Type B pancreatic cell (in vitro differentiated cells): Measurements from ENCODE around the gene NAV2. TPM values are rescaled to one million over a fixed set of nuclear protein-coding genes. Genes with fewer than 3 reads are reported as not detected.
"Not testable (repeated sequence)": the region's sequence is repeated elsewhere in the genome, so short reads cannot be mapped to it uniquely, and the experiment has no call there.

Experiments used
- DNase-seq: peaks from one replicate; pipeline ENCODE4 v3.0.0; 2021; ENCODE audit warnings: mixed read lengths; ENCODE audit not compliant: unreplicated experiment; ENCODE audit errors: extremely low spot score
- H3K27ac Mint-ChIP-seq: 2 replicates; pipeline ENCODE4 v1.8.0; 2021; ENCODE audit warnings: mild to moderate bottlenecking, mixed read lengths
- H3K27me3 Mint-ChIP-seq: 2 replicates; pipeline ENCODE4 v1.8.0; 2021; ENCODE audit warnings: mixed read lengths
- H3K36me3 Mint-ChIP-seq: 2 replicates; pipeline ENCODE4 v1.8.0; 2021; ENCODE audit warnings: mixed read lengths
- H3K4me1 Mint-ChIP-seq: one replicate; pipeline ENCODE4 v1.8.0; 2021; ENCODE audit warnings: mixed read lengths; ENCODE audit not compliant: unreplicated experiment
- H3K4me3 Mint-ChIP-seq: 2 replicates; pipeline ENCODE4 v1.8.0; 2021; ENCODE audit warnings: mild to moderate bottlenecking, mixed read lengths
- H3K9me3 Mint-ChIP-seq: 2 replicates; pipeline ENCODE4 v1.8.0; 2021; ENCODE audit warnings: mixed read lengths
- CTCF ChIP-seq: fragments of 200-600 bp; sonication (generic); conservative IDR thresholded peaks from 2 replicates; pipeline ENCODE4 v1.5.0; 2021; ENCODE audit warnings: antibody characterized with exemption, mild to moderate bottlenecking
- total RNA-seq: library from RNA; stranded (reverse); gene quantifications from 2 replicates; pipeline ENCODE4 v1.2.1, GENCODE V29; 2021; ENCODE audit warnings: low replicate concordance

The NAV2 gene
- total RNA-seq, 1 donor from 2014 or later: 54.2 TPM

- Mint-ChIP-seq H3K9me3 (no peaks in the 10 kb centered on the region), H3K27me3 (no peaks in the 10 kb centered on the region), H3K4me1 (peaks cover 5% of the 10 kb centered on the region), H3K4me3 (no peak overlapping the region), H3K36me3 (peaks cover 57% of the 10 kb centered on the region), H3K27ac (no peak overlapping the region)
- no peak for DNase-seq
- TF ChIP-seq CTCF: no peak
These were observed 367.5 kb downstream of the NAV2 start for GRCh38 chr11:20080032-20080685.

GRCh38 chr11:20081336-20081735, 368.7 kb downstream of the NAV2 start:
- no peak for DNase-seq
- Mint-ChIP-seq H3K27me3 (no peaks in the 10 kb centered on the region), H3K36me3 (peaks cover 57% of the 10 kb centered on the region), H3K4me1 (no peaks in the 10 kb centered on the region), H3K9me3 (no peaks in the 10 kb centered on the region), H3K4me3 (no peak overlapping the region), H3K27ac (no peak overlapping the region)
- TF ChIP-seq CTCF: no peak

- not testable (repeated sequence) for H3K27ac Mint-ChIP-seq, H3K9me3 Mint-ChIP-seq, DNase-seq, H3K27me3 Mint-ChIP-seq, H3K4me3 Mint-ChIP-seq, H3K4me1 Mint-ChIP-seq
- H3K36me3 Mint-ChIP-seq: peaks cover 68% of the 10 kb centered on the region
These were observed 371.2 kb downstream of the NAV2 start for GRCh38 chr11:20083877-20084276.

GRCh38 chr11:20084921-20085814, 372.5 kb downstream of the NAV2 start:
- H3K4me1 Mint-ChIP-seq: peaks cover 18% of the 10 kb centered on the region
- no peak for TF ChIP-seq CTCF
- H3K4me3 Mint-ChIP-seq: no peak overlapping the region
- peaks cover 68% of the 10 kb centered on the region for H3K36me3 Mint-ChIP-seq
- H3K27me3 Mint-ChIP-seq: no peaks in the 10 kb centered on the region
- H3K9me3 Mint-ChIP-seq: no peaks in the 10 kb centered on the region
- no peak overlapping the region for H3K27ac Mint-ChIP-seq
- no peak for DNase-seq

- H3K4me1 Mint-ChIP-seq: peaks cover 18% of the 10 kb centered on the region
- peaks cover 64% of the 10 kb centered on the region for H3K36me3 Mint-ChIP-seq
- no peak overlapping the region for H3K27ac Mint-ChIP-seq
These were observed 373.3 kb downstream of the NAV2 start for GRCh38 chr11:20085918-20086317.

More at GRCh38 chr11:20085918-20086317, 373.3 kb downstream of the NAV2 start:
- no peaks in the 10 kb centered on the region for H3K9me3 Mint-ChIP-seq
- no peak overlapping the region for H3K4me3 Mint-ChIP-seq
- no peak for TF ChIP-seq CTCF
- DNase-seq: no peak
- H3K27me3 Mint-ChIP-seq: no peaks in the 10 kb centered on the region
